Measurements from ENCODE around the gene CDC42BPA. TPM values are rescaled to one million over a fixed set of nuclear protein-coding genes. Genes with fewer than 3 reads are reported as not detected.

CDC42BPA gene
- total RNA-seq, 3 donors from 2014 or later, result 0.52 to 0.74 (median 0.56) TPM

GRCh38 chr1:227062306-227062705 lies 256.0 kb downstream of the CDC42BPA start:
- H3K4me1 Mint-ChIP-seq (ENCODE audit: low read depth), result peaks cover 2% of the 10 kb centered on the region
- no peak for ATAC-seq
- no peak for DNase-seq
- H3K36me3 Mint-ChIP-seq (ENCODE audit: insufficient read depth), result no peaks in the 10 kb centered on the region
- H3K27me3 Mint-ChIP-seq (ENCODE audit: low read depth), result peaks cover 15% of the 10 kb centered on the region
- H3K4me3 Mint-ChIP-seq, result no peak overlapping the region
- peaks cover 10% of the 10 kb centered on the region for H3K9me3 Mint-ChIP-seq

GRCh38 chr1:227059076-227059475 lies 259.2 kb downstream of the CDC42BPA start:
- peaks cover 10% of the 10 kb centered on the region for H3K9me3 Mint-ChIP-seq
- H3K4me3 Mint-ChIP-seq, result no peak overlapping the region
- H3K36me3 Mint-ChIP-seq (ENCODE audit: insufficient read depth), result no peaks in the 10 kb centered on the region

GRCh38 chr1:227058321-227058751 lies 260.0 kb downstream of the CDC42BPA start:
- Mint-ChIP-seq H3K4me3 (no peak overlapping the region), H3K27me3 (ENCODE audit: low read depth) (peaks cover 3% of the 10 kb centered on the region), H3K4me1 (ENCODE audit: low read depth) (peaks cover 2% of the 10 kb centered on the region), H3K9me3 (peaks cover 10% of the 10 kb centered on the region), H3K36me3 (ENCODE audit: insufficient read depth) (no peaks in the 10 kb centered on the region)
- no peak for DNase-seq
- no peak for ATAC-seq

More at GRCh38 chr1:227059076-227059475, 259.2 kb downstream of the CDC42BPA start:
- DNase-seq, result no peak
- Mint-ChIP-seq H3K4me1 (ENCODE audit: low read depth) (peaks cover 2% of the 10 kb centered on the region), H3K27me3 (ENCODE audit: low read depth) (peaks cover 3% of the 10 kb centered on the region)
- no peak for ATAC-seq

GRCh38 chr1:227049253-227049652 lies 269.0 kb downstream of the CDC42BPA start:
- Mint-ChIP-seq H3K9me3 (peaks cover 8% of the 10 kb centered on the region), H3K4me1 (ENCODE audit: low read depth) (no peaks in the 10 kb centered on the region), H3K27me3 (ENCODE audit: low read depth) (peaks cover 21% of the 10 kb centered on the region), H3K4me3 (no peak overlapping the region), H3K36me3 (ENCODE audit: insufficient read depth) (no peaks in the 10 kb centered on the region)
- no peak for ATAC-seq
- no peak for DNase-seq

GRCh38 chr1:227043755-227044154 lies 274.5 kb downstream of the CDC42BPA start:
- Mint-ChIP-seq H3K4me1 (ENCODE audit: low read depth) (no peaks in the 10 kb centered on the region), H3K4me3 (no peak overlapping the region), H3K27me3 (ENCODE audit: low read depth) (peaks cover 24% of the 10 kb centered on the region), H3K36me3 (ENCODE audit: insufficient read depth) (no peaks in the 10 kb centered on the region), H3K9me3 (peaks cover 8% of the 10 kb centered on the region)
- DNase-seq (no peak), ATAC-seq (no peak)

GRCh38 chr1:227042292-227042691 lies 276.0 kb downstream of the CDC42BPA start:
- H3K4me3 Mint-ChIP-seq, result no peak overlapping the region
- no peaks in the 10 kb centered on the region for H3K36me3 Mint-ChIP-seq (ENCODE audit: insufficient read depth)
- no peak for ATAC-seq
- peaks cover 7% of the 10 kb centered on the region for H3K9me3 Mint-ChIP-seq
- no peak for DNase-seq
- peaks cover 3% of the 10 kb centered on the region for H3K4me1 Mint-ChIP-seq (ENCODE audit: low read depth)
- H3K27me3 Mint-ChIP-seq (ENCODE audit: low read depth), result peaks cover 22% of the 10 kb centered on the region

- Mint-ChIP-seq H3K27me3 (ENCODE audit: low read depth) (peaks cover 8% of the 10 kb centered on the region), H3K4me3 (no peak overlapping the region), H3K9me3 (no peaks in the 10 kb centered on the region), H3K4me1 (ENCODE audit: low read depth) (peaks cover 4% of the 10 kb centered on the region), H3K36me3 (ENCODE audit: insufficient read depth) (no peaks in the 10 kb centered on the region)
- no peak for DNase-seq
- no peak for ATAC-seq
Observed at GRCh38 chr1:227038401-227038800, 279.9 kb downstream of the CDC42BPA start.

GRCh38 chr1:227037121-227037520 lies 281.2 kb downstream of the CDC42BPA start:
- Mint-ChIP-seq H3K4me1 (ENCODE audit: low read depth) (peaks cover 4% of the 10 kb centered on the region), H3K4me3 (no peak overlapping the region), H3K9me3 (no peaks in the 10 kb centered on the region), H3K36me3 (ENCODE audit: insufficient read depth) (no peaks in the 10 kb centered on the region), H3K27me3 (ENCODE audit: low read depth) (peaks cover 8% of the 10 kb centered on the region)
- ATAC-seq (no peak), DNase-seq (no peak)

GRCh38 chr1:227035316-227035715 lies 283.0 kb downstream of the CDC42BPA start:
- Mint-ChIP-seq H3K36me3 (ENCODE audit: insufficient read depth) (no peaks in the 10 kb centered on the region), H3K4me3 (no peak overlapping the region), H3K9me3 (no peaks in the 10 kb centered on the region), H3K27me3 (ENCODE audit: low read depth) (no peaks in the 10 kb centered on the region), H3K4me1 (ENCODE audit: low read depth) (peaks cover 4% of the 10 kb centered on the region)
- DNase-seq (no peak), ATAC-seq (no peak)

- DNase-seq (no peak), ATAC-seq (no peak)
- H3K4me1 Mint-ChIP-seq (ENCODE audit: low read depth), result peaks cover 4% of the 10 kb centered on the region
- no peaks in the 10 kb centered on the region for H3K9me3 Mint-ChIP-seq
- H3K4me3 Mint-ChIP-seq, result no peak overlapping the region
- H3K27me3 Mint-ChIP-seq (ENCODE audit: low read depth), result no peaks in the 10 kb centered on the region
- no peaks in the 10 kb centered on the region for H3K36me3 Mint-ChIP-seq (ENCODE audit: insufficient read depth)
Observed at GRCh38 chr1:227033880-227034279, 284.4 kb downstream of the CDC42BPA start.

- DNase-seq, result no peak
- no peaks in the 10 kb centered on the region for H3K9me3 Mint-ChIP-seq
- H3K4me1 Mint-ChIP-seq (ENCODE audit: low read depth), result peaks cover 2% of the 10 kb centered on the region
- ATAC-seq, result no peak
- no peak overlapping the region for H3K4me3 Mint-ChIP-seq
- peaks cover 5% of the 10 kb centered on the region for H3K27me3 Mint-ChIP-seq (ENCODE audit: low read depth)
- no peaks in the 10 kb centered on the region for H3K36me3 Mint-ChIP-seq (ENCODE audit: insufficient read depth)
Observed at GRCh38 chr1:227032396-227032795, 285.9 kb downstream of the CDC42BPA start.

GRCh38 chr1:227016990-227017389 lies 301.3 kb downstream of the CDC42BPA start:
- Mint-ChIP-seq H3K9me3 (peaks cover 6% of the 10 kb centered on the region), H3K27me3 (ENCODE audit: low read depth) (peaks cover 5% of the 10 kb centered on the region), H3K36me3 (ENCODE audit: insufficient read depth) (no peaks in the 10 kb centered on the region), H3K4me3 (no peak overlapping the region), H3K4me1 (ENCODE audit: low read depth) (no peaks in the 10 kb centered on the region)
- DNase-seq (no peak), ATAC-seq (no peak)

- DNase-seq, result no peak
- no peaks in the 10 kb centered on the region for H3K36me3 Mint-ChIP-seq (ENCODE audit: insufficient read depth)
Observed at GRCh38 chr1:227010645-227011044, 307.6 kb downstream of the CDC42BPA start.

GRCh38 chr1:227009937-227010336 lies 308.4 kb downstream of the CDC42BPA start:
- ATAC-seq (no peak), DNase-seq (no peak)
- H3K27me3 Mint-ChIP-seq (ENCODE audit: low read depth), result peaks cover 9% of the 10 kb centered on the region
- H3K4me1 Mint-ChIP-seq (ENCODE audit: low read depth), result no peaks in the 10 kb centered on the region
- no peak overlapping the region for H3K4me3 Mint-ChIP-seq
- no peaks in the 10 kb centered on the region for H3K36me3 Mint-ChIP-seq (ENCODE audit: insufficient read depth)
- no peaks in the 10 kb centered on the region for H3K9me3 Mint-ChIP-seq

More at GRCh38 chr1:227010645-227011044, 307.6 kb downstream of the CDC42BPA start:
- Mint-ChIP-seq H3K4me3 (no peak overlapping the region), H3K4me1 (ENCODE audit: low read depth) (no peaks in the 10 kb centered on the region), H3K9me3 (no peaks in the 10 kb centered on the region), H3K27me3 (ENCODE audit: low read depth) (peaks cover 9% of the 10 kb centered on the region)
- ATAC-seq, result no peak

- DNase-seq, result no peak
- ATAC-seq, result no peak
- Mint-ChIP-seq H3K4me3 (no peak overlapping the region), H3K4me1 (ENCODE audit: low read depth) (no peaks in the 10 kb centered on the region), H3K27me3 (ENCODE audit: low read depth) (peaks cover 4% of the 10 kb centered on the region), H3K9me3 (no peaks in the 10 kb centered on the region), H3K36me3 (ENCODE audit: insufficient read depth) (no peaks in the 10 kb centered on the region)
Observed at GRCh38 chr1:227006226-227006796, 312.0 kb downstream of the CDC42BPA start.

All from activated T-cell treated with anti-CD3 and anti-CD28 coated beads, Interleukin-2, amount 50 U/mL, for 4 hours (primary cell).